DND-41 (cell line): Measurements from ENCODE around the gene MRPL53.

ENCODE experiments used
- ATAC-seq: fragments of 200-7000 bp; cut with Tn5 transposase; 3 replicates; pipeline ENCODE4 v1.9.1; 2021; ENCODE audit warnings: low read depth; ENCODE audit not compliant: insufficient read depth
- DNase-seq: peaks from one replicate; pipeline ENCODE4 v3.0.0-alpha.2; 2020
- H2AFZ ChIP-seq: 2 replicates; pipeline ENCODE4 v1.6.0; 2012; ENCODE audit warnings: low read depth, low read length
- H3K27ac ChIP-seq: 2 replicates; pipeline ENCODE4 v1.5.1; 2012; ENCODE audit warnings: low read length, inconsistent platforms
- H3K27me3 ChIP-seq: fragments of 200-600 bp; sonication (generic); 2 replicates; pipeline ENCODE4 v1.6.0; 2012; ENCODE audit warnings: low read length, mild to moderate bottlenecking, inconsistent platforms; ENCODE audit not compliant: insufficient read depth, poor library complexity
- H3K36me3 ChIP-seq: 2 replicates; pipeline ENCODE4 v1.5.1; 2012; ENCODE audit warnings: low read length, inconsistent platforms; ENCODE audit not compliant: insufficient read depth
- H3K4me1 ChIP-seq: 2 replicates; pipeline ENCODE4 v1.5.1; 2012; ENCODE audit warnings: mild to moderate bottlenecking, low read length; ENCODE audit not compliant: insufficient read depth
- H3K4me2 ChIP-seq: 2 replicates; pipeline ENCODE4 v1.6.0; 2012; ENCODE audit warnings: mild to moderate bottlenecking, moderate library complexity, low read length, inconsistent platforms; ENCODE audit not compliant: insufficient read depth
- H3K4me3 ChIP-seq, 2 experiments: fragments of 200-600 bp in 1 of 2; shearing (Covaris generic) in 1 of 2; 2 replicates each; pipeline ENCODE4 v1.5.1; 2012 to 2016; ENCODE audit warnings: inconsistent platforms in 2 of 2, low read length in 2 of 2, mild to moderate bottlenecking in 2 of 2, low read depth in 1 of 2, moderate library complexity in 1 of 2
- H3K79me2 ChIP-seq: 2 replicates; pipeline ENCODE4 v1.6.0; 2012; ENCODE audit warnings: low read length, inconsistent platforms; ENCODE audit not compliant: insufficient read depth
- H3K9ac ChIP-seq: 2 replicates; pipeline ENCODE4 v1.6.0; 2012; ENCODE audit warnings: low read depth, mild to moderate bottlenecking, inconsistent platforms, low read length, moderate library complexity
- H3K9me3 ChIP-seq: 2 replicates; pipeline ENCODE4 v1.5.1; 2012; ENCODE audit warnings: low read length, moderate library complexity, mild to moderate bottlenecking, inconsistent platforms; ENCODE audit not compliant: insufficient read depth, severe bottlenecking
- H4K20me1 ChIP-seq: 2 replicates; pipeline ENCODE4 v1.6.0; 2012; ENCODE audit warnings: low read length; ENCODE audit not compliant: insufficient read depth
- EZH2 ChIP-seq: IDR thresholded peaks from 3 replicates; pipeline ENCODE4 v1.6.1; 2012; ENCODE audit warnings: borderline replicate concordance, low read depth, mild to moderate bottlenecking, moderate library complexity, low read length, inconsistent platforms; ENCODE audit not compliant: severe bottlenecking
- TF ChIP-seq, protein P1 (sequence below): IDR thresholded peaks from 2 replicates; pipeline ENCODE4 v1.5.1; 2012; ENCODE audit warnings: borderline replicate concordance, low read length, moderate library complexity, mild to moderate bottlenecking; ENCODE audit not compliant: poor library complexity, severe bottlenecking; ENCODE audit errors: extremely low read depth

The MRPL53 gene

GRCh38 chr2:74426181-74426758, 46.2 kb downstream of the MRPL53 start:
- H3K36me3 ChIP-seq = peaks cover 61% of the 10 kb centered on the region
- H3K27me3 ChIP-seq = no peaks in the 10 kb centered on the region
- DNase-seq (no peak), ATAC-seq (no peak)
- peaks cover 10% of the 10 kb centered on the region for H3K79me2 ChIP-seq
- no peak overlapping the region for H3K4me3 ChIP-seq
- H3K4me2 ChIP-seq = no peak overlapping the region
- no peaks in the 10 kb centered on the region for H3K9me3 ChIP-seq
- no peak overlapping the region for H2AFZ ChIP-seq
- peaks cover 21% of the 10 kb centered on the region for H3K4me1 ChIP-seq
- no peak for TF ChIP-seq EZH2
- TF ChIP-seq, protein P1, sequence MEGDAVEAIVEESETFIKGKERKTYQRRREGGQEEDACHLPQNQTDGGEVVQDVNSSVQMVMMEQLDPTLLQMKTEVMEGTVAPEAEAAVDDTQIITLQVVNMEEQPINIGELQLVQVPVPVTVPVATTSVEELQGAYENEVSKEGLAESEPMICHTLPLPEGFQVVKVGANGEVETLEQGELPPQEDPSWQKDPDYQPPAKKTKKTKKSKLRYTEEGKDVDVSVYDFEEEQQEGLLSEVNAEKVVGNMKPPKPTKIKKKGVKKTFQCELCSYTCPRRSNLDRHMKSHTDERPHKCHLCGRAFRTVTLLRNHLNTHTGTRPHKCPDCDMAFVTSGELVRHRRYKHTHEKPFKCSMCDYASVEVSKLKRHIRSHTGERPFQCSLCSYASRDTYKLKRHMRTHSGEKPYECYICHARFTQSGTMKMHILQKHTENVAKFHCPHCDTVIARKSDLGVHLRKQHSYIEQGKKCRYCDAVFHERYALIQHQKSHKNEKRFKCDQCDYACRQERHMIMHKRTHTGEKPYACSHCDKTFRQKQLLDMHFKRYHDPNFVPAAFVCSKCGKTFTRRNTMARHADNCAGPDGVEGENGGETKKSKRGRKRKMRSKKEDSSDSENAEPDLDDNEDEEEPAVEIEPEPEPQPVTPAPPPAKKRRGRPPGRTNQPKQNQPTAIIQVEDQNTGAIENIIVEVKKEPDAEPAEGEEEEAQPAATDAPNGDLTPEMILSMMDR = no peak
- H3K9ac ChIP-seq = no peak overlapping the region
- H4K20me1 ChIP-seq = no peaks in the 10 kb centered on the region
- H3K27ac ChIP-seq = no peak overlapping the region

DNA sequence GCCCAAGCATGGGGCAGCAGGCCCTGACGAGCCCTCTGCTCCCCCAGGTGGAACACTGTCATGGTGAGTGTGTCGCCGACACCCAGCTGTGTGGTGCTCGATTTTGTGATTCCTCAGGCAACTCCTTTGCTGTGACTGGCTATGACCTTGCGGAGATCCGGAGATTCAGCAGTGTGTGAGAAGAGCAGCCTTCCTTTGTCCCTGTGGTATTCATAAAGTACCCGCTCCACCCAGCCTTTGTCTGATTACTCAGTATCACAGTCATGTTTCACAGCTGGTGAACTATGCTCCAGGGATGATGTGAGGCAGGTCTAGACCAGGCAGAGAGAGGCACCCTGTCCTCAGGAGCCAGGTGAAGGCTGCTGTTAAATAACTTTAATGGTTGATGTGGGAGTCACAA, 47.0 kb downstream of the MRPL53 start:
- Histone ChIP-seq H3K4me3 (no peak overlapping the region), H3K4me2 (no peak overlapping the region), H3K79me2 (peaks cover 12% of the 10 kb centered on the region), H4K20me1 (no peaks in the 10 kb centered on the region), H3K9ac (no peak overlapping the region), H3K36me3 (peaks cover 61% of the 10 kb centered on the region), H3K9me3 (no peaks in the 10 kb centered on the region), H3K27ac (no peak overlapping the region), H3K27me3 (no peaks in the 10 kb centered on the region), H3K4me1 (peaks cover 28% of the 10 kb centered on the region), H2AFZ (no peak overlapping the region)
- ATAC-seq = no peak
- DNase-seq = no peak
- TF ChIP-seq, protein P1 = no peak
- no peak for TF ChIP-seq EZH2

DNA sequence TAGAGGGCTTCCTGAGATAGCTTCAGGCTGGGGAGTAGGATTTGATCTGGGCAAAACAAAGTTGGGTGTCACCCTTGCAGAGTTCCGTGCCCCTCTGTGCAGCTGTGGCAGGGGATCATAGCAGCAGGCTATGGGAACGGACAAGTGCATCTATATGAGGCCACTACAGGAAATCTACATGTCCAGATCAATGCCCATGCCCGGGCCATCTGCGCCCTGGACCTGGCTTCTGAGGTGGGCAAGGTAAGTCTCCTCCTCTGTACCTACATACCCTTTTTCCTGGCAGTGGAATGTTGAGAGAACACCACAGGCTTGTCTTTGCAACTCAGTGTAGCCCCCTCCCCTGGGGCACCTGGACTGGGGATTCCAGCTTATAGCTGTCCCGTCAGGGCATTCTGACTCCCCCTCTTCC, 47.5 kb downstream of the MRPL53 start:
- Histone ChIP-seq H3K4me2 (no peak overlapping the region), H3K27ac (no peak overlapping the region), H3K4me3 (no peak overlapping the region), H3K4me1 (peaks cover 32% of the 10 kb centered on the region), H3K79me2 (peaks cover 12% of the 10 kb centered on the region), H3K36me3 (peaks cover 57% of the 10 kb centered on the region), H3K9me3 (no peaks in the 10 kb centered on the region), H2AFZ (no peak overlapping the region), H4K20me1 (no peaks in the 10 kb centered on the region), H3K9ac (no peak overlapping the region), H3K27me3 (no peaks in the 10 kb centered on the region)
- DNase-seq (no peak), ATAC-seq (no peak)
- TF ChIP-seq EZH2 = no peak
- TF ChIP-seq, protein P1 = no peak
